ENCODE measurements around the gene SLC35G6. TPM values are rescaled to one million over a fixed set of nuclear protein-coding genes. Genes with fewer than 3 reads are reported as not detected.
A peak's percentile ranks its signal among the peaks of the same experiment; 100 is the strongest.
"Not testable (repeated sequence)": the region's sequence is repeated elsewhere in the genome, so short reads cannot be mapped to it uniquely, and the experiment has no call there.

SLC35G6 gene
- polyA plus RNA-seq, 1 donor = 0.15 TPM

- no peak for DNase-seq (ENCODE audit: low read depth)
Measured at GRCh38 chr17:7478276-7479212, 2.7 kb upstream of the SLC35G6 start.

- DNase-seq (ENCODE audit: low read depth) = no peak
Measured at GRCh38 chr17:7479213-7480088, 1.8 kb upstream of the SLC35G6 start, which contains the start of gene ZBTB4. Gene ZBTB4, minus strand, starts transcription at chr17:7479631. Its CDS starts 12,830 bp downstream, at chr17:7466801.

GRCh38 chr17:7480089-7480384, 1.2 kb upstream of the SLC35G6 start:
- DNase-seq (ENCODE audit: low read depth) = no peak

GRCh38 chr17:7481842-7482741, 846 bp downstream of the SLC35G6 start:
- not testable (repeated sequence) for DNase-seq (ENCODE audit: low read depth)

GRCh38 chr17:7482742-7483088, 1.5 kb downstream of the SLC35G6 start:
- not testable (repeated sequence) for DNase-seq (ENCODE audit: low read depth)

GRCh38 chr17:7483255-7484066, 2.2 kb downstream of the SLC35G6 start:
- peak; percentile 86 for DNase-seq (ENCODE audit: low read depth)

GRCh38 chr17:7484067-7484918, 3.0 kb downstream of the SLC35G6 start, which contains the start of gene POLR2A:
Gene POLR2A, plus strand, starts transcription at chr17:7484366.
- DNase-seq (ENCODE audit: low read depth) = peak; percentile 96

- no peak for DNase-seq (ENCODE audit: low read depth)
Measured at GRCh38 chr17:7484919-7485377, 3.7 kb downstream of the SLC35G6 start.

GRCh38 chr17:7486181-7486580, 4.9 kb downstream of the SLC35G6 start:
- no peak for DNase-seq (ENCODE audit: low read depth)

- no peak for DNase-seq (ENCODE audit: low read depth)
Measured at GRCh38 chr17:7490144-7490543, 8.9 kb downstream of the SLC35G6 start.

- DNase-seq (ENCODE audit: low read depth) = no peak
Measured at GRCh38 chr17:7491583-7491982, 10.3 kb downstream of the SLC35G6 start.

GRCh38 chr17:7493941-7494340, 12.7 kb downstream of the SLC35G6 start:
- DNase-seq (ENCODE audit: low read depth) = no peak

GRCh38 chr17:7495906-7496434, 14.7 kb downstream of the SLC35G6 start:
- no peak for DNase-seq (ENCODE audit: low read depth)

- DNase-seq (ENCODE audit: low read depth) = no peak
Measured at GRCh38 chr17:7496470-7497183, 15.4 kb downstream of the SLC35G6 start.

- no peak for DNase-seq (ENCODE audit: low read depth)
Measured at GRCh38 chr17:7497228-7497627, 16.0 kb downstream of the SLC35G6 start.

GRCh38 chr17:7497636-7498035, 16.4 kb downstream of the SLC35G6 start:
- no peak for DNase-seq (ENCODE audit: low read depth)

GRCh38 chr17:7499161-7499560, 17.9 kb downstream of the SLC35G6 start:
- no peak for DNase-seq (ENCODE audit: low read depth)

GRCh38 chr17:7501729-7502128, 20.5 kb downstream of the SLC35G6 start:
- DNase-seq (ENCODE audit: low read depth) = no peak

All from forelimb muscle (tissue), 1 donor.